GM12892 (cell line): ENCODE results near the gene WDR70.

Source experiments
- POLR2A ChIP-seq: IDR thresholded peaks from 2 replicates; pipeline ENCODE4 v1.6.1; 2011; ENCODE audit warnings: low read depth, low read length, control low read depth
- POLR2AphosphoS5 ChIP-seq: IDR thresholded peaks from 2 replicates; pipeline ENCODE4 v1.6.1; 2011; ENCODE audit warnings: low read depth, low read length, control low read depth

- TF ChIP-seq POLR2A (no peak), POLR2AphosphoS5 (no peak)
Measured at GRCh38 chr5:37641933-37642332, 262.8 kb downstream of the WDR70 start.
